A673 (cell line): Measurements from ENCODE around the gene MORN3. TPM values are rescaled to one million over a fixed set of nuclear protein-coding genes. Genes with fewer than 3 reads are reported as not detected.
"Not testable (repeated sequence)": the region's sequence is repeated elsewhere in the genome, so short reads cannot be mapped to it uniquely, and the experiment has no call there.

Experiments used
- BruUV-seq: library from RNA; stranded (reverse); fragments of 400-500 nt; replicated peaks from 2 replicates; lab custom pipeline; 2021; lab: Mats Ljungman, UMichigan
- CTCF ChIA-PET: fragments of 300-600 bp; sonication (Branson Sonifier 250); formaldehyde crosslinking; loops from one replicate; lab custom pipeline; 2022; ENCODE audit warnings: antibody characterized with exemption; lab: Charles Lee
- POLR2A ChIA-PET: fragments of 300-600 bp; sonication (Branson Sonifier 250); formaldehyde crosslinking; loops from one replicate; lab custom pipeline; 2022; ENCODE audit warnings: antibody characterized with exemption; ENCODE audit not compliant: low non-redundant PET; lab: Charles Lee
- DNase-seq: peaks from one replicate; pipeline ENCODE4 v3.0.0-alpha.2; 2015; ENCODE audit warnings: low spot score
- H3K27ac ChIP-seq: fragments of 200-600 bp; sonication (generic); 2 replicates; pipeline ENCODE4 v1.5.1; 2016; ENCODE audit warnings: mixed run types, low read depth, mild to moderate bottlenecking, mixed read lengths, antibody characterized with exemption, low read length; ENCODE audit not compliant: poor library complexity, severe bottlenecking
- H3K27me3 ChIP-seq: fragments of 200-600 bp; sonication (generic); replicated peaks from 2 replicates; pipeline ENCODE4 v1.6.1; 2017; ENCODE audit warnings: mixed run types, low read depth, mild to moderate bottlenecking, mixed read lengths, antibody characterized with exemption, low read length; ENCODE audit not compliant: insufficient read depth, poor library complexity
- H3K36me3 ChIP-seq: fragments of 200-600 bp; sonication (generic); 2 replicates; pipeline ENCODE4 v1.6.1; 2016; ENCODE audit warnings: mixed run types, mild to moderate bottlenecking, mixed read lengths, antibody characterized with exemption, low read length; ENCODE audit not compliant: insufficient read depth, poor library complexity, severe bottlenecking
- H3K4me1 ChIP-seq: fragments of 200-600 bp; sonication (generic); 2 replicates; pipeline ENCODE4 v1.6.1; 2017; ENCODE audit warnings: mixed run types, mild to moderate bottlenecking, mixed read lengths, antibody characterized with exemption, low read length; ENCODE audit not compliant: insufficient read depth, poor library complexity, severe bottlenecking
- H3K4me3 ChIP-seq: fragments of 200-600 bp; sonication (generic); 2 replicates; pipeline ENCODE4 v1.5.1; 2016; ENCODE audit warnings: low read depth, mixed run types, mild to moderate bottlenecking, mixed read lengths, low read length; ENCODE audit not compliant: poor library complexity, severe bottlenecking
- H3K9me3 ChIP-seq: fragments of 200-600 bp; sonication (generic); 2 replicates; pipeline ENCODE4 v1.6.1; 2016; ENCODE audit warnings: mixed run types, low read depth, mild to moderate bottlenecking, mixed read lengths, antibody characterized with exemption, low read length; ENCODE audit not compliant: poor library complexity, severe bottlenecking
- EZH2 ChIP-seq: fragments of 200-600 bp; sonication (generic); IDR thresholded peaks from 2 replicates; pipeline ENCODE4 v1.6.1; 2017; ENCODE audit warnings: borderline replicate concordance, low read depth, mild to moderate bottlenecking, mixed read lengths, antibody characterized with exemption, low read length; ENCODE audit not compliant: poor library complexity, severe bottlenecking
- intact Hi-C: fragments of 100-400 bp; cut with micrococcal nuclease; formaldehyde crosslinking; loops from one replicate; pipeline ENCODE4 v1.10.0; 2022; ENCODE audit not compliant: unreplicated experiment
- total RNA-seq: library from RNA; stranded (reverse); gene quantifications from 2 replicates; pipeline ENCODE4 v1.2.3, GENCODE V29; 2021
- TF ChIP-seq, protein P1 (sequence below): fragments of 300-800, 200-600 bp; sonication (generic); conservative IDR thresholded peaks from 2 replicates; pipeline ENCODE4 v1.5.1; 2017; ENCODE audit warnings: low read depth, mild to moderate bottlenecking, antibody characterized with exemption, low read length, moderate library complexity, mixed read lengths

The MORN3 gene
- total RNA-seq, 1 experiment from 2014 or later: 0.58 TPM

DNA sequence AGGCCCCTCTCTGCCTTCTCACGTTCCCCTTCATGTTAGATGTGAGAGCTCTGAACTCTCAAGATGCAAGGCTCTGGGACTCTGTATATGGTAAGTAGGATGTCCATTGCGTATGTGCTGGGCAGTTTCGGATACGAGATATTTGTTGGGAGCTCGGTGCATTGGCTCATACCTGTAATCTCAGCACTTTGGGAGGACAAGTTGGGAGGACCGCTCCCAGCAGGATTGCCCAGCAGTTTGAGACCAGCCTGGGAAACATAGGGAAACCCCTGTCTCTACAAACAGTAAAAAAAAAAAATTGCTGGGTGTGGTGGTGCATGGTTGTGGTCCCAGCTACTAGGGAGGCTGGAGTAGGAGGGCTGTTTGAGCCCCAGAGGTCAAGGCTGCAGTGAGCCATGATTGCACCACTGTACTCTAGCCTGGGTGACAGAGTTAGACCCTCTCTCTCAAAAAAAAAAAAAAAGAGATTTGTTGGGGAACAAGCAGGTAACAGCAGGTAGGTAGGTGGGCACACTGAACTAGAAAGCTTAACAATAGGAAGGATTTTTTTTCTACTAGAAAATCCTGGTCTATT lies 46.5 kb upstream of the MORN3 start:
- ChIA-PET POLR2A (no interaction called here), CTCF (no interaction called here)
- Histone ChIP-seq H3K27ac (no peak overlapping the region), H3K9me3 (no peaks in the 10 kb centered on the region), H3K27me3 (no peaks in the 10 kb centered on the region), H3K4me1 (no peaks in the 10 kb centered on the region), H3K36me3 (no peaks in the 10 kb centered on the region), H3K4me3 (no peak overlapping the region)
- intact Hi-C loops: no loop called here
- TF ChIP-seq, protein P1, sequence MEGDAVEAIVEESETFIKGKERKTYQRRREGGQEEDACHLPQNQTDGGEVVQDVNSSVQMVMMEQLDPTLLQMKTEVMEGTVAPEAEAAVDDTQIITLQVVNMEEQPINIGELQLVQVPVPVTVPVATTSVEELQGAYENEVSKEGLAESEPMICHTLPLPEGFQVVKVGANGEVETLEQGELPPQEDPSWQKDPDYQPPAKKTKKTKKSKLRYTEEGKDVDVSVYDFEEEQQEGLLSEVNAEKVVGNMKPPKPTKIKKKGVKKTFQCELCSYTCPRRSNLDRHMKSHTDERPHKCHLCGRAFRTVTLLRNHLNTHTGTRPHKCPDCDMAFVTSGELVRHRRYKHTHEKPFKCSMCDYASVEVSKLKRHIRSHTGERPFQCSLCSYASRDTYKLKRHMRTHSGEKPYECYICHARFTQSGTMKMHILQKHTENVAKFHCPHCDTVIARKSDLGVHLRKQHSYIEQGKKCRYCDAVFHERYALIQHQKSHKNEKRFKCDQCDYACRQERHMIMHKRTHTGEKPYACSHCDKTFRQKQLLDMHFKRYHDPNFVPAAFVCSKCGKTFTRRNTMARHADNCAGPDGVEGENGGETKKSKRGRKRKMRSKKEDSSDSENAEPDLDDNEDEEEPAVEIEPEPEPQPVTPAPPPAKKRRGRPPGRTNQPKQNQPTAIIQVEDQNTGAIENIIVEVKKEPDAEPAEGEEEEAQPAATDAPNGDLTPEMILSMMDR: no peak
- TF ChIP-seq EZH2: no peak
- BruUV-seq: no TSS peak
- DNase-seq: no peak

DNA sequence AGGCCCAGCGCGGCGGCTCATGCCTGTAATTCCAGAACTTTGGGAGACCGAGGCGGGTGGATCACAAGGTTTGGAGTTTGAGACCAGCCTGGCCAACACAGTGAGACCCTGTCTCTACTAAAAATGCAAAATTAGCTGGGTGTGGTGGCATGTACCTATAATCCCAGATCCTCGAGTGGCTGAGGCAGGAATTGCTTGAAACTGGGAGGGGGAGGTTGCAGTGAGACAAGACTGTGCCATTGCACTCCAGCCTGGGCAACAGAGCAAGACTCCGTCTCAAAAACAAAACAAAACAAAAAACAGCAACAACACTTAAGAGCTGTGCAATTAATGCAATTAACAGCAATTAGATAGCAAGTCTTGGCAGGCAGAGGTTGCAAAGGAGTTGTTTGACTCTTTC lies 45.6 kb upstream of the MORN3 start:
- H3K36me3 ChIP-seq, H3K4me3 ChIP-seq, DNase-seq, H3K27me3 ChIP-seq, POLR2A ChIA-PET, H3K9me3 ChIP-seq, intact Hi-C loops, H3K4me1 ChIP-seq, H3K27ac ChIP-seq, BruUV-seq: not testable (repeated sequence)
- CTCF ChIA-PET: interaction anchor here (0.6 kb wide), 1 partner anchor 64 kb away, joined by 4 read pairs; no protein-coding TSS in a partner anchor

DNA sequence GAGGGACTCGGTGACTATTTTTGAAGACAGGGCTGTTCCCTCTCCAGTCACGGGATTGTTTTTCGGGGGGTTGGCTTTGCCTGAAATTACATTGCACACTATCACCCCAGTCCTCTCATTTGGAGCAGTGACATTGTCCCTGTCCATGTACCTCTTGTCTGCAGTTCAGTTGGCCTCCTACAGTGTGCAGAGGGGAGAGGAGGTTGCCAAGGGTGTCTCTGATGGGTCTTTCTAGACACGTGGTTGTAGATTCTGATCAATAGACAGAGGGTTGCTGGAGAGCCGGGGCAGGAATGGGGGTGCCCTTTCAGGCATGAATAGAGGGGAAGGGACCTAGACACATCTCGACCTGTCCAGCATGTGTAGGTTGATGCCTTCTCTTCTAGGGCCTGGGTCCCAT lies 44.3 kb upstream of the MORN3 start:
- H3K27ac ChIP-seq: peak overlapping the region; percentile 82
- ChIA-PET CTCF (no interaction called here), POLR2A (interaction anchor here (0.5 kb wide), 1 partner anchor 24 kb away, joined by 3 read pairs; no protein-coding TSS in a partner anchor)
- H3K27me3 ChIP-seq: no peaks in the 10 kb centered on the region
- no TSS peak for BruUV-seq
- H3K4me1 ChIP-seq: no peaks in the 10 kb centered on the region
- intact Hi-C loops: no loop called here
- no peak for DNase-seq
- no peaks in the 10 kb centered on the region for H3K36me3 ChIP-seq
- TF ChIP-seq EZH2: no peak
- TF ChIP-seq, protein P1: no peak
- H3K4me3 ChIP-seq: peak overlapping the region; percentile 99
- H3K9me3 ChIP-seq: no peaks in the 10 kb centered on the region

DNA sequence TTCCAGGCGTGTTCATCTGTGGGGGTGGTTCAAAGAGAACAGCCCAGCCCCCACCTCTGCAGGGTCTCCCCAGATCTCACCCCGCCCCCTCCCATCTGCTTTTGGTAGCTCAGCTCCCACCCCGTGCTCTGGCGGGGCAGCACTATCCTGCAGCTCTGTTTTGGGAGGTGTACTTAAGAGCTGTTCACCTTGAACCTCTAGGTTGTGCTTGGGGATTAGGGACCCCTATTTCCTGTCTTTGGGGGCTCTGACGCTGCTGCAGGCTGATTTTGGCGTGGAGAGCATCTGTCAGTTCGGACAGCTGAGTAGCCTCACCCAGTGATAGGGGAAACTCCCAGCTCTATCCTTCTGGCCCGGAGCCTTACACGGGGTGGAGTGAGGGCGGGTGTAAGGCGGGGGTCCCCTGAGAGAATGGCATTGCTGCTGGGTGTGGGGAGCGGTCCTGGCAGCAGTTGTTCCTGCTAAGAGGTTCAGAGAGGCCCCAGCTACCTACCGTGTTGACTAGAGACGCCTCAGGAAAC lies 43.9 kb upstream of the MORN3 start:
- no peaks in the 10 kb centered on the region for H3K36me3 ChIP-seq
- no peak for DNase-seq
- H3K27me3 ChIP-seq: no peaks in the 10 kb centered on the region
- ChIA-PET CTCF (interaction anchor here (0.7 to 1.4 kb wide), 3 partner anchors 15 to 99 kb away, joined by 3 to 5 read pairs (median 3); partner anchors contain the start of gene RHOF), POLR2A (interaction anchor here (0.5 to 0.6 kb wide), 2 partner anchors 24 to 84 kb away, joined by 3 to 4 read pairs; no protein-coding TSS in a partner anchor)
- no peaks in the 10 kb centered on the region for H3K4me1 ChIP-seq
- intact Hi-C loops: no loop called here
- H3K4me3 ChIP-seq: peak overlapping the region; percentile 99
- no peaks in the 10 kb centered on the region for H3K9me3 ChIP-seq
- H3K27ac ChIP-seq: peak overlapping the region; percentile 82
- no peak for TF ChIP-seq EZH2
- TSS peak; percentile 31 for BruUV-seq
